HepG2 (cell line): ENCODE data around the gene ANKS3. TPM values are rescaled to one million over a fixed set of nuclear protein-coding genes. Genes with fewer than 3 reads are reported as not detected.
A peak's percentile ranks its signal among the peaks of the same experiment; 100 is the strongest.

ENCODE experiments used
- ATAC-seq: fragments of 200-7000 bp; cut with Tn5 transposase; 3 replicates; pipeline ENCODE4 v1.9.1; 2020; ENCODE audit warnings: mild to moderate bottlenecking, moderate library complexity
- BruUV-seq: library from RNA; stranded (reverse); fragments of 400-500 nt; replicated peaks from 2 replicates; lab custom pipeline; 2021; lab: Mats Ljungman, UMichigan
- CTCF ChIA-PET: fragments of 300-600 bp; formaldehyde crosslinking; extraction: SDS; loops from one replicate; lab custom pipeline; 2021; ENCODE audit warnings: low total read pairs, inconsistent platforms, low intra/inter-chr PET ratio; lab: Yijun Ruan, JAX
- POLR2A ChIA-PET: fragments of 350-600 bp; sonication (Branson Sonifier 250); formaldehyde crosslinking; loops from one replicate; lab custom pipeline; 2020; ENCODE audit warnings: antibody characterized with exemption, inconsistent platforms; lab: Yijun Ruan, JAX
- DNase-seq: peaks from one replicate; pipeline ENCODE4 v3.0.0-alpha.2; 2015; ENCODE audit warnings: low spot score
- FAIRE-seq: peaks from 3 replicates; lab custom pipeline; 2011; peaks lifted over from hg19 to GRCh38; lab: Jason Lieb, UNC
- H2AFZ ChIP-seq: one replicate; pipeline ENCODE4 v1.6.1; 2011; ENCODE audit warnings: low read length, inconsistent platforms
- H3K27ac ChIP-seq: fragments of 300-600 bp; 3 replicates; pipeline ENCODE4 v1.8.0; 2011; ENCODE audit warnings: mixed run types, mild to moderate bottlenecking, mixed read lengths, low read length, inconsistent platforms; ENCODE audit not compliant: insufficient read depth; ENCODE audit errors: extremely low read length
- H3K27me3 ChIP-seq, 2 experiments: fragments of 200-600 bp in 1 of 2; 2 replicates in 1 of 2; 3 replicates in 1 of 2; pipeline versions ENCODE4 v1.6.0 to v1.8.0; 2011; ENCODE audit warnings: low read length in 2 of 2, mild to moderate bottlenecking in 2 of 2, moderate library complexity in 2 of 2, inconsistent platforms in 1 of 2; ENCODE audit not compliant: insufficient read depth in 2 of 2, control insufficient read depth in 1 of 2
- H3K36me3 ChIP-seq, 2 experiments: fragments of 200-600 bp in 1 of 2; replicated peaks in 1 of 2; 2 replicates in 1 of 2; 3 replicates in 1 of 2; pipeline versions ENCODE4 v1.5.1 to v1.8.0; 2011; ENCODE audit warnings: low read length in 2 of 2, inconsistent platforms in 1 of 2; ENCODE audit not compliant: insufficient read depth in 2 of 2, control insufficient read depth in 1 of 2
- H3K4me1 ChIP-seq: 2 replicates; pipeline ENCODE4 v1.5.1; 2012; ENCODE audit warnings: low read length, inconsistent platforms; ENCODE audit not compliant: insufficient read depth
- H3K4me2 ChIP-seq: 2 replicates; pipeline ENCODE4 v1.6.0; 2011; ENCODE audit warnings: low read depth, low read length, inconsistent platforms
- H3K4me3 ChIP-seq, 3 experiments: fragments of 200-600 bp in 1 of 3; sonication (generic), shearing (Covaris generic) in 1 of 3; replicated peaks in 1 of 3; 2 replicates each; pipeline ENCODE4 v1.5.1; 2011 to 2016; ENCODE audit warnings: low read length in 3 of 3, inconsistent platforms in 2 of 3, low read depth in 2 of 3, mild to moderate bottlenecking in 2 of 3, control low read depth in 1 of 3, mixed read lengths in 1 of 3; ENCODE audit not compliant: insufficient read depth in 1 of 3
- H3K79me2 ChIP-seq: one replicate; pipeline ENCODE4 v1.6.1; 2011; ENCODE audit warnings: low read length, inconsistent platforms; ENCODE audit not compliant: insufficient read depth
- H3K9ac ChIP-seq: 2 replicates; pipeline ENCODE4 v1.6.0; 2011; ENCODE audit warnings: mild to moderate bottlenecking, low read depth, low read length, inconsistent platforms; ENCODE audit not compliant: insufficient read depth
- H3K9me3 ChIP-seq: 2 replicates; pipeline ENCODE4 v1.5.1; 2012; ENCODE audit warnings: mild to moderate bottlenecking, low read length
- H4K20me1 ChIP-seq: 2 replicates; pipeline ENCODE4 v1.6.0; 2011; ENCODE audit warnings: inconsistent platforms, mild to moderate bottlenecking, low read length, moderate library complexity; ENCODE audit not compliant: insufficient read depth
- CHD4 ChIP-seq: fragments of 200-600 bp; sonication (generic); IDR thresholded peaks from 2 replicates; pipeline ENCODE4 v1.7.0; 2017; ENCODE audit warnings: mild to moderate bottlenecking, low read length, borderline replicate concordance
- GATA4 ChIP-seq: sonication (generic); IDR thresholded peaks from 2 replicates; pipeline ENCODE4 v1.6.1; 2016; ENCODE audit warnings: antibody characterized with exemption, low read depth, borderline replicate concordance
- MAFK ChIP-seq, 2 experiments: IDR thresholded peaks in 1 of 2; conservative IDR thresholded peaks in 1 of 2; 2 replicates each; pipeline ENCODE4 v1.6.1; 2011; ENCODE audit warnings: improper control_type of control experiment in 2 of 2, low read length in 2 of 2
- NBN ChIP-seq: fragments of 450-650 bp; conservative IDR thresholded peaks from 2 replicates; pipeline ENCODE4 v1.6.1; 2017
- NFRKB ChIP-seq: fragments of 450-650 bp; IDR thresholded peaks from 2 replicates; pipeline ENCODE4 v1.6.1; 2017
- SNAI1 ChIP-seq: sonication (generic); formaldehyde crosslinking; IDR thresholded peaks from 2 replicates; pipeline ENCODE4 v1.5.0; 2020; ENCODE audit warnings: mild to moderate bottlenecking, missing genetic modification reagents, borderline replicate concordance
- ZNF207 ChIP-seq: fragments of 450-650 bp; IDR thresholded peaks from 2 replicates; pipeline ENCODE4 v1.6.1; 2016; ENCODE audit warnings: antibody characterized with exemption, borderline replicate concordance
- ZNF839 ChIP-seq: sonication (generic); formaldehyde crosslinking; IDR thresholded peaks from 2 replicates; pipeline ENCODE4 v1.4.0; 2020; ENCODE audit warnings: missing genetic modification reagents, mild to moderate bottlenecking, borderline replicate concordance
- WGBS: methylation state at CpG from one replicate; pipeline ENCODE4 v1.1.6; 2017; ENCODE audit warnings: low lambda C conversion rate; 5-methylcytosine and 5-hydroxymethylcytosine counted together
- in situ Hi-C: cut with HindIII; loops from 2 replicates; pipeline ENCODE4 v1.10.0; 2017; ENCODE audit warnings: low pct_unique_long_range_greater_than_20kb; ENCODE audit not compliant: extremely low pct_ligation_motif_present
- intact Hi-C: fragments of 100-400 bp; cut with micrococcal nuclease; formaldehyde crosslinking; loops from one replicate; pipeline ENCODE4 v1.10.0; 2022; ENCODE audit not compliant: unreplicated experiment
- polyA plus RNA-seq, 8 experiments: library from polyadenylated mRNA; depleted of rRNA in 3 of 8; stranded (reverse) in 7 of 8; unstranded in 1 of 8; fragments of >200 nt; fragmentation: Illumina TruSeq in 4 of 8; extraction: Trizol in 4 of 8; gene quantifications; 2 replicates each; pipeline versions ENCODE4 v1.2.1 to v1.2.3, GENCODE V29; 2011 to 2016; ENCODE audit warnings: low read depth in 4 of 8, missing spikeins in 1 of 8, mixed read lengths in 1 of 8; ENCODE audit not compliant: insufficient read depth in 1 of 8
- total RNA-seq, 5 experiments: library from RNA; depleted of rRNA; stranded (reverse); fragments of >200 nt; fragmentation: Illumina TruSeq; extraction: Trizol; gene quantifications; 2 replicates each; pipeline ENCODE4 v1.2.3, GENCODE V29; 2016; ENCODE audit warnings: low read depth in 1 of 5
- TF ChIP-seq, protein P1 (sequence below): sonication (generic); formaldehyde crosslinking; conservative IDR thresholded peaks from 2 replicates; pipeline ENCODE4 v1.4.0; 2020; ENCODE audit warnings: missing genetic modification reagents
- TF ChIP-seq, protein P2 (sequence below): sonication (generic); formaldehyde crosslinking; IDR thresholded peaks from 2 replicates; pipeline ENCODE4 v1.5.1; 2020; ENCODE audit warnings: mild to moderate bottlenecking, missing genetic modification reagents, moderate library complexity

ANKS3 gene
- total and polyA plus RNA-seq, 2 of the 13 experiments (the other 11 are each of a cell fraction or from before 2014, with no cell fraction given): 11.4 to 15.9 TPM

DNA sequence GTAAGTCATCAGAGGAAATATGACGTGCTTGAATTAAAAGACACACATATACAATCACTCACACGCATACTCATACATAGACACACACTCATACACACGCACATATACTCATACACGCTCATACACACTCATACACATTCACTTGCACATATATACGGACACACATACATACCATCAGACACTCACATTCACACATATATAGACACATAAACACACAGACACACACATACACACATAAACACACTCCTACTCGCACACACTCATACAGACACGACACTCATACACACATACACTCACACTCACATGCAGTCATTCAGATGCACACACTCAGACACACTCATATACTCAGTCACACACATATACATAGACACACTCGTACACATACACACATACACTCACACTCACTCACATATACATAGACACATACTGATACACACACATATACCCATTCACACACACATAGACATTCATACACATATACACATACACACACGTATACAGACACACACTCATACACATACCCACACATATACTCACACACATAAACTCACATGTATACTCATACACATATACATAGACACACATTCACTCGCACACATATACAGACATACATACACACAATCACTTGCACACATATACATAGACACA, 65.6 kb downstream of the ANKS3 start:
- no peak overlapping the region for H3K4me3 ChIP-seq
- H3K9ac ChIP-seq: no peak overlapping the region
- CTCF ChIA-PET: no interaction called here
- ATAC-seq: no peak
- H3K27ac ChIP-seq: no peak overlapping the region
- in situ Hi-C loops (no loop called here), intact Hi-C loops (no loop called here)
- no peak for TF ChIP-seq MAFK (conservative IDR thresholded peaks at IDR 0.05 in 1 of 2, IDR thresholded peaks at IDR 0.05 in 1 of 2; ENCODE audit: low read length in 2 of 2)
- 0 out of 2 replicates have a peak, but pooled peaks have one; percentile 27 for TF ChIP-seq NFRKB
- no peak for TF ChIP-seq GATA4
- TF ChIP-seq ZNF839 (CRISPR knock-in tag): no peak
- TF ChIP-seq, protein P1, sequence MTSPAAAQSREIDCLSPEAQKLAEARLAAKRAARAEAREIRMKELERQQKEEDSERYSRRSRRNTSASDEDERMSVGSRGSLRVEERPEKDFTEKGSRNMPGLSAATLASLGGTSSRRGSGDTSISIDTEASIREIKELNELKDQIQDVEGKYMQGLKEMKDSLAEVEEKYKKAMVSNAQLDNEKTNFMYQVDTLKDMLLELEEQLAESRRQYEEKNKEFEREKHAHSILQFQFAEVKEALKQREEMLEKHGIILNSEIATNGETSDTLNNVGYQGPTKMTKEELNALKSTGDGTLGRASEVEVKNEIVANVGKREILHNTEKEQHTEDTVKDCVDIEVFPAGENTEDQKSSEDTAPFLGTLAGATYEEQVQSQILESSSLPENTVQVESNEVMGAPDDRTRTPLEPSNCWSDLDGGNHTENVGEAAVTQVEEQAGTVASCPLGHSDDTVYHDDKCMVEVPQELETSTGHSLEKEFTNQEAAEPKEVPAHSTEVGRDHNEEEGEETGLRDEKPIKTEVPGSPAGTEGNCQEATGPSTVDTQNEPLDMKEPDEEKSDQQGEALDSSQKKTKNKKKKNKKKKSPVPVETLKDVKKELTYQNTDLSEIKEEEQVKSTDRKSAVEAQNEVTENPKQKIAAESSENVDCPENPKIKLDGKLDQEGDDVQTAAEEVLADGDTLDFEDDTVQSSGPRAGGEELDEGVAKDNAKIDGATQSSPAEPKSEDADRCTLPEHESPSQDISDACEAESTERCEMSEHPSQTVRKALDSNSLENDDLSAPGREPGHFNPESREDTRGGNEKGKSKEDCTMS (CRISPR knock-in tag): no peak
- TF ChIP-seq, protein P2, sequence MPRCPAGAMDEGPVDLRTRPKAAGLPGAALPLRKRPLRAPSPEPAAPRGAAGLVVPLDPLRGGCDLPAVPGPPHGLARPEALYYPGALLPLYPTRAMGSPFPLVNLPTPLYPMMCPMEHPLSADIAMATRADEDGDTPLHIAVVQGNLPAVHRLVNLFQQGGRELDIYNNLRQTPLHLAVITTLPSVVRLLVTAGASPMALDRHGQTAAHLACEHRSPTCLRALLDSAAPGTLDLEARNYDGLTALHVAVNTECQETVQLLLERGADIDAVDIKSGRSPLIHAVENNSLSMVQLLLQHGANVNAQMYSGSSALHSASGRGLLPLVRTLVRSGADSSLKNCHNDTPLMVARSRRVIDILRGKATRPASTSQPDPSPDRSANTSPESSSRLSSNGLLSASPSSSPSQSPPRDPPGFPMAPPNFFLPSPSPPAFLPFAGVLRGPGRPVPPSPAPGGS: no peak
- TF ChIP-seq SNAI1 (CRISPR knock-in tag): no peak
- no peak for TF ChIP-seq CHD4
- peak; percentile 27; the same call in 1 of the 2 replicates for TF ChIP-seq NBN
- peak; percentile 88; the same call in 1 of the 2 replicates for TF ChIP-seq ZNF207
- POLR2A ChIA-PET: no interaction called here
- H3K4me2 ChIP-seq: no peak overlapping the region
- FAIRE-seq: no peak
- peaks cover 6% of the 10 kb centered on the region for H3K79me2 ChIP-seq
- peaks cover 23 to 53% of the 10 kb centered on the region in 2 experiments for H3K36me3 ChIP-seq
- peaks cover 38% of the 10 kb centered on the region for H3K4me1 ChIP-seq
- no peaks in the 10 kb centered on the region; a peak in 1 of 5 replicates for H3K27me3 ChIP-seq
- no peaks in the 10 kb centered on the region for H3K9me3 ChIP-seq
- H2AFZ ChIP-seq: no peak overlapping the region
- no peaks in the 10 kb centered on the region for H4K20me1 ChIP-seq
- TSS peak; percentile 32 for BruUV-seq
- WGBS: 99% methylated on average over 10 of the region's 10 CpGs
- DNase-seq: no peak
